GM19397 (cell line): Measurements from ENCODE around the gene PDXK.
"Not testable (repeated sequence)": the region's sequence is repeated elsewhere in the genome, so short reads cannot be mapped to it uniquely, and the experiment has no call there.

Experiments
- ATAC-seq: cut with Tn5 transposase; IDR thresholded peaks from one replicate; pipeline ENCODE4 v1.9.1; 2021; ENCODE audit warnings: mild to moderate bottlenecking, moderate library complexity; ENCODE audit not compliant: unreplicated experiment

PDXK gene

DNA sequence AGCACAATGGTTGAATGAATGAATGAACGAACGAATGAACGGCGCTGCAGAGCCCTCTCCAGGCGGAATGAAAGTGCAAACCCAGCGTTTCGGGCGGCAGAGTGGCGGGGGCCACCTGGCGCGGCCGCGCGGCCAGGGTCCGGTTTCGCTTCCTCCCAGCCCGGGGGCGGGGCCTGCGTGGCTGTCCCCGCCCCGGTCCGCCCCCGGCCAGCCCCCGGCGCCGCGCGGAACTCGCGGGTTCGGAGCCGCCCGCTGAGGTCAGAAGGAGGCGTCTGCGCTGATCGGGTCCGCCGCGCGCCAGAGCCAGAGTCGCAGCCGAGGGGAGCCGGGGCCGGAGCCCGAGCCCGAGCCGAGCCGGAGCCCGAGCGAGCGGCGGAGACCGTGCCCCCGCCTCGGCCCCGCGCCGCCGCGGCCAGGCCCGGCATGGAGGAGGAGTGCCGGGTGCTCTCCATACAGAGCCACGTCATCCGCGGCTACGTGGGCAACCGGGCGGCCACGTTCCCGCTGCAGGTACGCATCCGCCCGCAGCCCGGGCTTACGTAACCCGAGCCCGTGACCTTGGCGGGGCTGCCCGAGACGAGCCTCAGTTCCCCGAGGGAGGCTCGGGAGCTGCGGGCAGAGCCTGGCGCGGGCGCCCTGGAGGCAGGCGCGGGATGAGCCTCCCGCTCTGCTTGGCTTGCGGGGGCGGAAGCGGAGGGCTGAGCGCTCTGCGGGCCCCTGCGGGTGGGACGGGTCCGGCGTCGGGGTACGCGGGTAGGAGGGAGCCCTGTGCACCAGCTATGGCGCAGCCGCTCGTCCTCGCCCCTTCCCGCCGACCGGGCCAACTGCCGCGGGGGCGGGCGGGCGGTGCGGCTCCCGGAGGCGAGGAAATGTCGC lies at the start of gene PDXK:
TSS of gene PDXK (plus strand) at position 258 of the 876 bp plus-strand sequence. CDS start at position 424, 166 bp downstream.
- ATAC-seq, result peak; percentile 64

DNA sequence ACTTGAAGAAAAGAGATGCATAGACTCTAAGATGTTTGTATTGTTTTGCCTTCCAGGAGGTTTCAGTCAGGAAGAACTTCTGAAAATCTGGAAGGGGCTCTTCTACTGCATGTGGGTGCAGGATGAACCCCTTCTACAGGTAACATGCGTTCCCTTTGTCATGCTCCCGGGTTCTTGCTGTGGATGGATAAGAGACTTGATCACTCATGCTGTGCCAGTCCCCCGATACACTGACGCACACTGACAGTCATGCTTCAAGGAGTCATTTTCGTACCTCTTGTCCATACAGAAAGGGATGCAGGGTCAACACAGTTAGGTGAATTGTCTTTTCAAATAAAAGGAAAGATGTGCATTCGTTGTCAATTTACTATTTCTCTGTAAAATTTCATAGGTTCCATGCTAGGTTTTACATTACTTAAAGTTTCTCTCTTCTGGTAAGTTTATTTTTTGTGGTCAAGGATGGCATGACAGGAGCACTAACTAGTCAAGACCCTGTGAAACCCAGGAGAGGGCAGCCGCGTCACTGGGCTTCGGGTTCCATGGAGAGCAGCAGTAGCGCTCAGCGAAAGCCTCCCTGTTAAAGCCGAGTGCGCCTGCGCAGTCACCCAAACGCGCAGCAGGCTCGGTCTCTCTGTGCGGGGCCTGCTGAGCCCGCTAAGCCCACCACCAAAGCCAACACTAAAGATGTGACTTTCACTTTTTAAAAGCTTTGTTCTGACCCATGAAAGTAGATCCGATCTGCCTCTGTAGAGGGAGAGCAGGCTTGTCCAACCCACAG lies 48.9 kb upstream of the PDXK start:
- no peak for ATAC-seq

DNA sequence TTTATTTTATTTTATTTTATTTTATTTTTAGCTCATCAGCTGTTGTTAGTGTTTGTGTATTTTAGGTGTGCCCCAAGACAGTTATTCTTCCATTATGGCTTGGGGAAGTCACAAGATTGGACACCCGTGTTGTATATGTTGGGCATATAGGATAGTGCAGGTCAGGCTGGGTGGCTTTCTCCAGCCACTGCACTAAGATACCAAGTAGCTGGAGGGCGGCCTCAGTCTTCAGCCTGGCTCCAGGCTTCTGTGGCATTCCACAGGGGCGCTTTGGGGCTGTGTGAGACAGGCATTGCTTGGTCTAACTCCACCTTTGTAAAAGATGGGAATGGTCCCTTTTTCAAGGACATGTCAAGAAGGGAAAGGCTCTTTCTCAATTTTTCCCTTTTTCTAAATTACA lies 43.1 kb upstream of the PDXK start:
- ATAC-seq, result no peak

DNA sequence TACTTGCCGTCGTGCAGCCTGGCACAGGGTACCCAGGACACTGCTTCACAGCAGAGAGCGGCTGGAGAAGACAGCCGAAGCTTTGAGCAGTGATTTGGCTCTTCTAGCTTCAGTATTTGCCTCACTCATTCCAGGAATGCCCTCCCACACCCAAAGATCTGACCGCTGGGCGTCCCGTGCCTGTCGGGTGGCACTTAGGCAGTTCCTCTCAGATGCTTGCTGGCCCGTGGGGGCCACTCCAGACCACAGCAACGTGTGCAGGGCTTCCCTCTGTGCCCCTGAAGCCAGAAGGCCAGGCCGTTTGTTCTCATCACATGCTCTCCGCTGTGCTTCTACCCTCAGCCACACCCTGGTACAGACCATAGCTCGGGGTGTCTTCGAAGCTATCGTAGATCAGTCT lies 42.5 kb upstream of the PDXK start:
- ATAC-seq, result no peak

DNA sequence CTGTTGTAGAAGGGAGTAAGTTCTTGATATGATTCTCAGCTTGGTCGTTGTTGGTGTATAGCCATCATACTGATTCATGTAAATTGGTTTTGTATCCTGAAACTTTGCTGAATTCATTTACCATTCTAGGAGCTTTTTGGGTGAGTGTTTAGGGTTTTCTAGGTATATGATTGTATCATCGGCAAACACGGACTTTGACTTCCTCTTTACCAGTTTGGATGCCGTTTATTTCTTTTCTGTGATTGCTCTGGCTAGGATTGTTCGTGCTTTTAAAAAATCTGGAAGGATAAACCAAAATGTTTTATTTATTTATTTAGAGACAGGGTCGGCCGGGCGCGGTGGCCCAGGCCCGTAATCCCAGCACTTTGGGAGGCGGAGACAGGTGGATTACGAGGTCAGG lies 39.0 kb upstream of the PDXK start:
- ATAC-seq, result no peak

DNA sequence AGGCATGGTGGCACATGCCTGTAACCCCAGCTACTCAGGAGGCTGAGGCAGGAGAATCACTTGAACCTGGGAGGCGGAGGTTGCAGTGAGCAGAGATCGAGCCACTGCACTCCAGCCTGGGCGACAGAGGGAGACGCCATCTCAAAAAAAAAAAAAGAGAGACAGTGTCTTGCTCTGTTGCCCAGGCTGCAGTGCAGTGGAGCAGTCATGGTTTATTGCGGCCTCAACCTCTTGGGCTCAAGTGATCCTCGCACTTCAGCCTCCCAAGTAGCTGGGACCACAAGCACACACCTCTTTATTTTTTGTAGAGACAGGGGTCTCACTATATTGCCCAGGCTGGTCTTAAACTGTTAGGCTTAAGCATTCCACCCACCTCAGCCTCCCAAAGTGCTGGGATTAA lies 38.5 kb upstream of the PDXK start:
- not testable (repeated sequence) for ATAC-seq

DNA sequence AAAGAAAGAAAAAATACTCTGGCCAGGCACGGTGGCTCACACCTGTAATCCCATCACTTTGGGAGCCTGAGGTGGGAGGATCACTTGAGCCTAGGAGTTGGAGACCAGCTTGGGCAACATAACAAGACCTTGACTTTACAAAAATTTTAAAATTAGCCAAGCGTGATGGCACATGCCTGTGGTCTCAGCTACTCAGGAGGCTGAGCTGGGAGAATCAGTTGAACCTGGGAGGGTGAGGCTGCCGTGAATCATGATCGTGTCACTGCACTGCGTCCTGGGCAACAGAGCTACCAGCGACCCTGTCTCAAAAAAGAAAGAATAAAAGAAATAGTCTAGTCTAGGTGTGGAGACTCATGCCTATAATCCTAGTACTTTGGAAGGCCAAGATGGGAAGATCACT lies 37.3 kb upstream of the PDXK start:
- no peak for ATAC-seq

DNA sequence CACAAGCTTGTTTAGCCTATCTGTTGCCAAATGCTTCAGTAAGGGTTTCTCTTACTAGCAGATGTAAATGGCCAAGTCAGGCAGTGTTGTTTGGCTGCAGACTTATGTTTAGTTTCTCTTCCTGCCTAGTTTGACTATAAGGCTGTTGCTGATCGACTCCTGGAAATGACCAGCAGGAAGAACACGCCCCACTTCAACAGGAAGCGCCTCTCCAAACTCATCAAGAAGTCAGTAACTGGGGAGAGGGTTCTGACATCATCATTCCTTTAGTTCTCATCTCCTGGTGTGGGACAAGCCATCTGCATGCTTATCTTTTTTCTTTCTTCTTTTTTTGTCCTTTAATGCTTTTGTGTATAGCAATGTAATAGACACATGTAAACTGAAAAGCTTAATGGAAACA lies 34.5 kb upstream of the PDXK start:
- no peak for ATAC-seq

DNA sequence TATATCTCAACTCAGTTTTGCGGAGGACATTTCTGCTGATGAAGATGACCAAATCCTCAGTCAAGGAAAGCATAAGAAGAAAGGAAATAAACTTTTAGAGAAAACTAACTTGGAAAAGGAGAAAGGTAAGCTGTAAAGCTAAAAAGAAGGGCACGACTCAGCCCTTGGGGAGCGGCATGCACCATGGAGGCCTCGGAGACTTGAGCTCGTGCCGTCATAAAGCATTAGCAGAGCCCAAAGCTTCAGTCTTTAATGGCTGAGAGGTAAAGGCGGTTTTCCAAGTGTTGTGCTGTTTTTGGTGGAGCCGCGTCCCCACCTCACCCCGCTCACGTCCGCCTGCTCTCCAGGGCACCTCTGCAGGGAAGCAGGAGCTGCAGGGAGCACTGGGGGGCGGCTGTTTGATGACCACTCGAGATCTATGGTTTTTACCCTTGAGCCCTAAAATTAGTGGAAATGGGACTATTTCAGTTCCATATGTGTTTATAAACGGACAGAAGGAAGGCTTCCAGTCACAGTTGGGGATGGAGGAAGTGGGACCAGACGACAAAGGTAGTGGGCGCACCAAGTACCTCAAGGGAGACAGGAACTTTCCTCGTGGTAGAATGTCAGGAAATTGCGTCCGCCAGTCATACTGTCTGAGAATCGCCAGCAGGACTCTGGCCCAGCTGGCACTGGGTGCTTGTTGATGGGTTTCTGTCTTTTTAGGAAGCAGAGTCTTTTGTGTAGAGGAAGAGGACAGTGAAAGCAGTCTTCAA lies 31.9 kb upstream of the PDXK start:
- no peak for ATAC-seq

DNA sequence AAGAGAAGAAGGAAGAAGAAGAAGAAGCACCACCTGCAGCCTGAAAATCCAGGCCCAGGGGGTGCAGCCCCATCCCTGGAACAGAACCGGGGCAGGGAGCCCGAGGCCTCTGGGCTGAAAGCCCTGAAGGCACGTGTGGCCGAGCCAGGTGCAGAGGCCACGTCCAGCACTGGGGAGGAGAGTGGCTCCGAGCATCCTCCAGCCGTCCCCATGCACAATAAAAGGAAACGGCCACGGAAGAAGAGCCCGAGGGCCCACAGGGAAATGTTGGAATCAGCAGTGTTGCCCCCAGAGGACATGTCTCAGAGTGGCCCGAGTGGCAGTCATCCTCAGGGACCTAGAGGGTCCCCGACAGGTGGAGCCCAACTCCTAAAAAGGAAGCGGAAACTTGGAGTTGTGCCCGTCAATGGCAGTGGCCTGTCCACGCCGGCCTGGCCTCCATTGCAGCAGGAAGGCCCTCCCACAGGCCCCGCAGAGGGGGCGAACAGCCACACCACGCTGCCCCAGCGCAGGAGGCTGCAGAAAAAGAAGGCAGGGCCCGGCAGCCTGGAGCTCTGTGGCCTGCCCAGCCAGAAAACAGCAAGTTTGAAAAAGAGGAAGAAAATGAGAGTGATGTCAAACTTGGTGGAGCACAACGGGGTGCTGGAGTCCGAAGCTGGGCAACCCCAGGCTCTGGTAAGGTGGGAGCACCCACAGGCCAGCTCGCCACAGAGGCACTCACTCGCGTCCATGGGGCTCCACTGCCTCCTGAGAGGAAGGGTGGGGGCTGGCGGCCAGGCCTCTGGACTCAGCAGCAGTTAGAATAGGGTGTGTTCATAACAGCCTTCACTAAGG lies 31.1 kb upstream of the PDXK start:
- ATAC-seq, result no peak

DNA sequence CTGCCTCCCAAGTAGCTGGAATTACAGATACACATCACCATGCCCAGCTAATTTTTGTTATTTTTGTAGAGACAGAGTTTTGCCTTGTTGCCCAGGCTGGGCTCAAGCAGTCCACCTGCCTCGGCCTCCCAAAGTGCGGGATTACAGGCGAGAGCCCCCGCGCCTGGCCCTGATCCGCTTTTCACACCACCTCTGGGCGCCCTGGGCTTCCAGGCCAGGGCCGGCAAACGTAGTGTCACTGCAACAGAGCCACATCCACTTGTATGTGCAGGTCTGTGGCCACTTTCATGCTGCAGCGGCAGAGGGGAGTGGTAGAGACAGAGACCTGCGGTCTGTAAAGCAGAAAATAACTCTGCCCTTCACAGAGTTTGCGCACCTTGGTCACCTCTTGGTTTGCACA lies 30.0 kb upstream of the PDXK start:
- ATAC-seq, result no peak

DNA sequence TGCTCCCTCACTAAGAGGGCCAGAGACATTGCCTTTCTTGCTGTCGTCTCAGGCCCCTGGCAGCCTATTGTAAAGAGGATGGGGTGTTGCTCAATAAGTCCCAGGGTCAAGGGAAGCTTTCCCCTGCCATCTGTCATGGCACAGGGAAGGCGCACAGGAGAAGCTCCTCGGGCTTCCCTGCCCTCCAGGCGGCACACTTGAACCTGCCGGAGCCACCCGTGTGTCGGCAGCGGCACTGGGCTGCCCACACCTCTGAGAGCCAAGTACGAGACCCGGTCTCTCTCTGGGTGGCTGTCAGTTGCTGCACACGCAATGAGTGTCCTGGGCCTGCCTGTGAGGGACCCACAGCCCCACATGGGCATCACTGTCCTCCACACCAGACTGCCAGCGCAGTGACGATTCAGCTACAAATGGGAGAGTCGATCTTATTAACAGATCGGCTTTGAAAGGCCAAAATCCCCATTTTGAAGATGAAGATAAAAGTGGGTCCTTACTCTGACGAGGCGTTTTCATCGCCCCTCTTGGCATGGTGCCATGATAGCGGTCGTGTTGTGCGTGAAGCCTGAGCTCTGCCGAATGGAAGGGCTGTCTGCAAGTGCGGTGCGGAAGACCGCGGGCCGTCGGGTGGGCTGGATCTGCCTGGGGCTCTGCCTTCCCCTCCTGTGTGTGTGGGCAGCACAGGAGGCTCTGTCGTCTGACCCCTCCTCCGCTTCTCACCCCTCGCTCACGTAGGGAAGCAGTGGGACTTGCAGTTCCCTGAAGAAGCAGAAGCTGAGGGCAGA lies 29.2 kb upstream of the PDXK start:
- no peak for ATAC-seq

DNA sequence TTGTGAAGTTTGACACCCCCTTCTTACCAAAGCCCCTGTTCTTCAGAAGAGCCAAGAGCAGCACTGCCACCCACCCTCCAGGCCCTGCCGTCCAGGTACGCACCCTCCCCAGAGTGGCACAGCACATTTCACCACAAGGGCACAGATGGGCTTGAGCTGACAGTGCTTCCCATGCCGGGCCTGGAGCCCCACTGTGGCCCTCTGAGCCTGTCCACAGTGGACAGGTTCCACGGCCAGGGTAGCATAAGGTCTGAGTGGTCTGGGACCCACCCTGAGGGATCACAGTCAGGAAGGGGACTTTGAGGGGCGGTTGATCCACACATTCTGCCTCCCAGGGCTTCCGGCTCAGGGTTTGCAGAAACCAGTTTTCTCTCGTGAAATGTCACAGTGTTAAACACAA lies 28.6 kb upstream of the PDXK start:
- ATAC-seq, result no peak

DNA sequence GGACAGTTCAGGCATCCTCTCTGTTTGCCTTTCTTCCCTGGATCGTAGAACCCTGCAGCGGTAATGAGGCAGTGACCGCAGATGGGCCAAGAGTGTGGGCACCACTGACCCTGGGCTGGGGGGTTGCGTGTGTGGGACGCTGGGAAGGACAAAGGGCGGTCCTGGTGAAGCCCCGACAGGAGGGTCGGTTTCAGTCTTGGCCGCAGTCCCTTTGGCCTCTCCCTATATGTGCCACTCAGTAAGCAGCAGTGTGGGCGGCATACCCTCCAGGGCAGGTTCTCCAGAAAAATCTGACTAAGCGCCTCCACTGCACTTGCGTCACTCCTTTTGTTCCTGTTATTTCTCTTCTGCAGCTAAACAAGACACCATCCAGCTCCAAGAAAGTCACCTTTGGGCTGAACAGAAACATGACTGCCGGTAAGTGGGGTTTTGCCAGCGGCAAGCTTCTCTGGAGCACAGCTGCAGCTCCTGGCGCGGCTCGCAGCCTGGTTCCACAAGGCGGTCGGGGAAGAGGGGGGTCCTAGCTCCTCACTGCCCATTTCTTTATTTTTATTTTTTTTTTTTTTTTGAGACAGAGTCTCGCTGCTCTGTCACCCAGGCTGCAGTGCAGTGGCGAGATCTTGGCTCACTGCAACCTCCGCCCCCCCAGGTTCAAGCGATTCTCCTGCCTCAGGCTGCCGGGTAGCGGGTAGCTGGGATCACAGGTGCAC lies 27.7 kb upstream of the PDXK start:
- no peak for ATAC-seq

DNA sequence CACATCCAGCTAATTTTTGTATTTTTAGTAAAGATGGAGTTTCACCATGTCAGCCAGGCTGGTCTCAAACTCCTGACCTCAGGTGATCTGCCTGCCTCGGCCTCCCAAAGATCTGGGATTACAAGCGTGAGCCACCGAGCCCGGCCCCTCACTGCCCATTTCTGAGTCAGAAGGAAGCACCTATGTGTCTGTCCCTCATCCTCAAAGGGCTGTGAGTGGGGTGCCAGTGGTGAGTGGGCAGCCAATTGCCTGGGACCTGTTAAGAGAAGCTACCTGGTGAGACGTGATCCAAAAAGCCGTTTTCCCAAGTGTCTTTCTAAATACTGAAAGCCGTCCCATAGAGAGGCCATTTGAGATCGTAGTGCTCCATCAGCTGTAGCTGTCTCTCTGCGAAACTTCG lies 27.1 kb upstream of the PDXK start:
- no peak for ATAC-seq

DNA sequence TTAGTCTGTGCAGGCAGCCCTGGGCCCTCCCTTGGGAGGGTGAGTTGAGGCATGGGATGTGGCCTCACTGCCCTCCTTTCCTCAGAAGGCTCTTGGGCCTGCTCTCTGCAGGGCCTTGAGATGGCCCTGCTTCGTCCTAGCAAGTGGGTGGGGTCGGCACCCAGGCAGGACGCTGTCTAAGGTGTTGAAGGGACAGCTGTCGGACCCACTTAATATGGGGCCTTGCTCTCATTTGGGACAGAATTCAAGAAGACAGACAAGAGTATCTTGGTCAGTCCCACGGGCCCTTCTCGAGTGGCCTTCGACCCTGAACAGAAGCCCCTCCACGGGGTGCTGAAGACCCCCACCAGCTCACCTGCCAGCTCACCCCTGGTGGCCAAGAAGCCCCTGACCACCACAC lies 26.0 kb upstream of the PDXK start:
- ATAC-seq, result no peak

DNA sequence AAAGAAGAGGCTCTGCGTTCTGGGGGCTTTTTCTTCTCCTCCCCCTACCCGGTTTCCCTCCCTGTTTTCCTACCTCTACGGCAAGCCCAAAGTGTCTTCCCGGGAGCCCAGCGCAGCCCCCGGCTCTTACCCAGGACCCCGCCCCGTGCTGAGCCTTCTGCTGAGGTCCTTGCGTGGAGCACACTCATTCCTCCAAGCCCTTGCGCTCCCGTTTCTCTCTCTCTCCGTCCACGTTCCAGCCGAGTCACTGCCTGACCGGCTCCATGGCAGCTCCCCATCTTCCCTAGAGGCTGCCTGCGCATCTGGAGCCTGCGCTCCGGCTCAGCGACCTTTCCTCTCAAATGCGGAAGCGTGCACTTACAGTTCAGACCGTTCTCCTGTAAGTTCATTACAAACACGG lies 24.9 kb upstream of the PDXK start:
- no peak for ATAC-seq

DNA sequence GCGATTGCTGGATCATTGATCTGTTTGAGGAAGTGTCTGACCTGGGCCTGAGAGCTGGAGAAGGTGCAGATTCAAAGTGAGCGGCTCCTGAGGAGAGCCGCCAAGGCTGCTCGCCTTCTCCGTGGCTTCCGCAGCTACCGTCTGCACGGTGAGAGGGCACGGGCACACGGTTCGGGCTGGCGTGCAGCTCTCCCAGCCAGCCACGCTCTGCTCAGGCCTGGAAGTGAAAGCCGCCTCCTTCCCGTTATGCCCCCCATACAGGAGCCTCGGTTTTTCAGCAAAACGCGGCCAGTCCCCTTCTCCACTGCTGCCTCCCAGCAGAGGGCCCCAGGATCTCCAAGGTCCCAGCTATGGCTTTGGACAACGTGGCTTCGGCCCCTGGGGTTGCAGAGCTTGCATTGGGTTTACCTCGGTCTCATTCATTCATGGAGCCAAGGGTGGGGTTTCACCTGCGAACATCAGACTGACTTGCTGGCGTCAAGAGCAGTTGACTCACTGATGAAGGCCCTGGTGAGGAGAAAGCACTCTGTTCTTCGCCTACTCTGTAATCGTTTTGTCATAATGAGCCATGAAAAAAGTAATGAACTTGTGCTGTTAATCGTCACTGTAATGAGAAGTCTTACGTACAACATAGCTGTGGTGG lies 24.4 kb upstream of the PDXK start:
- ATAC-seq, result no peak

DNA sequence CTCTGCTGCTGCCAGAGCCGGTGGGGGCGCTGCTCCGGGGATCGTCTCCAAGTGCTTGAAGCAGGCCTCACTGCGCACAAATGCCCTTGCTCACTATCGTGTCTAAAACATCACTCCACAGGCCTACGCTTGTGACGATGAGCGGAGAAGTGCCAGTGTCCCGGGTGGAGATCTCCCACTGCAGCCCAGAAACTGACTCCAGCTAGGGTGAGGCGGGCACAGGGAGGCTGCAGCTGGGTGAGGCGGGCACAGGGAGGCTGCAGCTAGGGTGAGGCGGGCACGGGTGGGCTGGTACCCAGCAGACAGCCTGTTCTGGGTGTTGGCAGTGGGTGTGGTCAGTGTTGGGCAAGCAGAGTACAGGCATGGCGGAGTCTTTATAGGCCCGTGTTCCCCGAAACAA lies 22.7 kb upstream of the PDXK start:
- no peak for ATAC-seq
